ENCODE data around the gene RHO. TPM values are rescaled to one million over a fixed set of nuclear protein-coding genes. Genes with fewer than 3 reads are reported as not detected.

RHO gene
- total RNA-seq, 3 donors from 2014 or later: not detected

GRCh38 chr3:129529436-129530210, 1.2 kb downstream of the RHO start:
- H3K4me3 ChIP-seq: no peak overlapping the region
- intact Hi-C loops (cut with DNase I, micrococcal nuclease): no loop called here
- H3K9me3 ChIP-seq: no peaks in the 10 kb centered on the region
- DNase-seq (peak in 1 of 3 donors; percentile 19), ATAC-seq (no peak)
- H3K4me1 ChIP-seq (ENCODE audit: low read depth): no peaks in the 10 kb centered on the region
- H3K36me3 ChIP-seq (ENCODE audit: low read depth): no peaks in the 10 kb centered on the region
- TF ChIP-seq CTCF (IDR thresholded peaks at IDR 0.05): no peak

- no peak for DNase-seq
- no peaks in the 10 kb centered on the region for H3K9me3 ChIP-seq
- no peaks in the 10 kb centered on the region for H3K4me1 ChIP-seq (ENCODE audit: low read depth)
- no peak for ATAC-seq
- no peaks in the 10 kb centered on the region for H3K36me3 ChIP-seq (ENCODE audit: low read depth)
- no peak for TF ChIP-seq CTCF (IDR thresholded peaks at IDR 0.05)
- intact Hi-C loops (cut with DNase I, micrococcal nuclease): no loop called here
- no peak overlapping the region for H3K4me3 ChIP-seq
These were observed 1.9 kb downstream of the RHO start for GRCh38 chr3:129530251-129530791.

- no peak for TF ChIP-seq CTCF (IDR thresholded peaks at IDR 0.05)
- DNase-seq: peak in 1 of 3 donors; percentile 11
- ATAC-seq: no peak
- intact Hi-C loops (cut with DNase I, micrococcal nuclease): no loop called here
- Histone ChIP-seq H3K9me3 (no peaks in the 10 kb centered on the region), H3K36me3 (ENCODE audit: low read depth) (no peaks in the 10 kb centered on the region), H3K4me3 (no peak overlapping the region), H3K4me1 (ENCODE audit: low read depth) (no peaks in the 10 kb centered on the region)
These were observed 2.4 kb downstream of the RHO start for GRCh38 chr3:129530821-129531220.

GRCh38 chr3:129531699-129532098, 3.3 kb downstream of the RHO start:
- intact Hi-C loops (cut with DNase I, micrococcal nuclease): no loop called here
- no peak overlapping the region for H3K4me3 ChIP-seq
- no peak for ATAC-seq

GRCh38 chr3:129532261-129532660, 3.8 kb downstream of the RHO start:
- Histone ChIP-seq H3K4me1 (ENCODE audit: low read depth) (no peaks in the 10 kb centered on the region), H3K9me3 (no peaks in the 10 kb centered on the region), H3K36me3 (ENCODE audit: low read depth) (no peaks in the 10 kb centered on the region), H3K4me3 (no peak overlapping the region)
- TF ChIP-seq CTCF (IDR thresholded peaks at IDR 0.05): no peak
- intact Hi-C loops (cut with DNase I, micrococcal nuclease): no loop called here
- no peak for DNase-seq
- ATAC-seq: no peak

More at GRCh38 chr3:129531699-129532098, 3.3 kb downstream of the RHO start:
- Histone ChIP-seq H3K36me3 (ENCODE audit: low read depth) (no peaks in the 10 kb centered on the region), H3K9me3 (no peaks in the 10 kb centered on the region), H3K4me1 (ENCODE audit: low read depth) (no peaks in the 10 kb centered on the region)
- no peak for TF ChIP-seq CTCF (IDR thresholded peaks at IDR 0.05)
- DNase-seq: no peak

Measured in mucosa of descending colon (tissue), 3 donors.